Daoy (cell line): ENCODE measurements around the gene ITPK1. TPM values are rescaled to one million over a fixed set of nuclear protein-coding genes. Genes with fewer than 3 reads are reported as not detected.

Source experiments
- DNase-seq: peaks from one replicate; pipeline ENCODE4 v3.0.0-alpha.2; 2015; ENCODE audit warnings: low read depth
- total RNA-seq: library from RNA; depleted of rRNA; stranded (reverse); fragments of >200 nt; shearing (Covaris generic); gene quantifications from 2 replicates; pipeline ENCODE4 v1.2.3, GENCODE V29; 2014

ITPK1 gene
- total RNA-seq, 1 experiment from 2014 or later = 14.2 TPM

- no peak for DNase-seq
Measured at GRCh38 chr14:92938235-92938875, 177.4 kb downstream of the ITPK1 start.

GRCh38 chr14:92937051-92937937 lies 178.4 kb downstream of the ITPK1 start:
- DNase-seq = peak; percentile 37

GRCh38 chr14:92936085-92936484 lies 179.6 kb downstream of the ITPK1 start:
- no peak for DNase-seq

GRCh38 chr14:92935446-92935845 lies 180.3 kb downstream of the ITPK1 start:
- no peak for DNase-seq

- DNase-seq = no peak
Measured at GRCh38 chr14:92934196-92935085, 181.3 kb downstream of the ITPK1 start.

GRCh38 chr14:92933481-92933880 lies 182.2 kb downstream of the ITPK1 start:
- DNase-seq = no peak

GRCh38 chr14:92932448-92933395 lies 183.0 kb downstream of the ITPK1 start:
- no peak for DNase-seq

GRCh38 chr14:92931681-92932447 lies 183.9 kb downstream of the ITPK1 start:
- DNase-seq = no peak

GRCh38 chr14:92930737-92931602 lies 184.8 kb downstream of the ITPK1 start:
- peak; percentile 35 for DNase-seq

GRCh38 chr14:92929689-92930608 lies 185.8 kb downstream of the ITPK1 start:
- no peak for DNase-seq

- DNase-seq = no peak
Measured at GRCh38 chr14:92928961-92929688, 186.6 kb downstream of the ITPK1 start.

GRCh38 chr14:92928258-92928629 lies 187.5 kb downstream of the ITPK1 start:
- DNase-seq = no peak

GRCh38 chr14:92927349-92928257 lies 188.1 kb downstream of the ITPK1 start:
- no peak for DNase-seq

- DNase-seq = no peak
Measured at GRCh38 chr14:92926931-92927330, 188.8 kb downstream of the ITPK1 start.

GRCh38 chr14:92926180-92926845 lies 189.4 kb downstream of the ITPK1 start:
- DNase-seq = no peak

GRCh38 chr14:92925446-92925845 lies 190.3 kb downstream of the ITPK1 start:
- no peak for DNase-seq
